Hepatic stellate cell (primary cell): ENCODE results near the gene NCLN.
"Not testable (repeated sequence)": the region's sequence is repeated elsewhere in the genome, so short reads cannot be mapped to it uniquely, and the experiment has no call there.

Experiments
- DNase-seq: peaks from one replicate; pipeline ENCODE4 v3.0.0; 2011; ENCODE audit warnings: low spot score

The NCLN gene

DNA sequence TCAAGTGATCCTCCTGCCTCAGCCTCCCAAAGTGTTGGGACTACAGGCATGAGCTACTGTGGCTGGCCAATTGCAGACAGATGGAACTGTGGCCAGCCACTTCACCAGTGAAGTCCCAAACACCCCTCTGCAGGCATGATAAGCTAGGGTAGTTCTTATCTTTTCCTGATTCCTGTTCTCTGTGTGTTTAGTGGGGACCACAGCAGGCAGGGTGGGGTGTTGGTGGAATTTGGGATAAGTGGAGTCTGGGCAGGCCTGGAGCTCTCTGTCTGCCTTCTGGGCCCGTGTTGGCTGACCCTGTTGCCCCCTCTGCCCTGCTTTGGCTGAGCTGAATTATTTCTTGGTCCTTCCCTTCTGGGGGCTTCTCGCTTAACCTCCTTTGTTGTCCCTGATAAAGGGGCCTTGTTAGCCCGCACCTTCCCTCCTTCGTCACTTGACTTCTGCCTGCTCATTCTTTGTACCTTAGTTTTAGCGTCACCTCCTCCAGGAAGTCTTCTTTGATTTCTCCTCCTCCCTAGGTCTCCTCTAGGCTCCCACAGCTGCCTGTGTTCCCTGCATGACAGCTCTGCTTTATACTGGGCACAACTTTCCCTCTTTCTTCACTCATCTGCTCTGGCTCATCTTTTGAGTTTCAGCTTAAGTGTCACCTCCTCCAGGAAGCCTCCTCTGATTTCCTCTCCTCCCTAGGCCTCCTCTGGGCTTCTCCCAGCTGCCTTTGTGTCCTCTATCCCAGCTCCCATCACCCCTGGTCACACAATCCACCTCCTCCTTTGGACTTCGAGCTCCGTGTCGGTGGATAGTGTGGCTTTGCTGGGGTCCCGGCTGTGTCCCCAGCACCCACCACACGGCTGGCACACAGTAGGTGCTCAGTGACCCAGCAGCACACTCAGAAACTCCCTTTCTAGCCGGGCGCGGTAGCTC lies 1.7 kb upstream of the NCLN start:
- no peak for DNase-seq

DNA sequence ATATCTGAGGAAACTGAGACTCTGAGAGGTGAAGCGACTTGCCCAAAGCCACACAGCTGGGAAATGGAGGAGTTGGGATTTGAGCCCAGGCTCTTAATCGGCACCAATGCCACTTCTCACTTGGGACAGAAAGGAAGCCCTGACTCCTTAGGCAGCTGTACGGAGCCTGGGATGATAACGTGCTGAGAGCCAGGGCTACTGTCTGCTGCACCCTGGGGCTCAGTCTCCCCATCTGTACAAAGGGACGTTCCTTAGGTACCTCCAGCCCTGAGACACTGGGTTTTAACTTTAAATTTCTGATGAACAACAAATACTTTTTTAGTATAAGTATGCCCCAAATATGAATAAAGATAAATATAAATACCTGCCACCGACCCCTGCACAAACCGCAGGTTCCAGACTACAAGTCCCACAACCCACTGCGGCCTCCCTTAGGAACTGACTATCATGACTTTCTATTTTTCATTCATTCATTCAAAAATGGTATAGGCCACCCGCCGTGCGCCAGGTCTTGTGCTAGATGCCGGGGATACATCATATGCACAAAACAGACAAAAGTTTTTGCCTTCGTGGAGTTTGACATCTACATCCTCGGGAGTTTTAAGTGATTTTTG lies 776 bp upstream of the NCLN start:
- peak; percentile 58 for DNase-seq

DNA sequence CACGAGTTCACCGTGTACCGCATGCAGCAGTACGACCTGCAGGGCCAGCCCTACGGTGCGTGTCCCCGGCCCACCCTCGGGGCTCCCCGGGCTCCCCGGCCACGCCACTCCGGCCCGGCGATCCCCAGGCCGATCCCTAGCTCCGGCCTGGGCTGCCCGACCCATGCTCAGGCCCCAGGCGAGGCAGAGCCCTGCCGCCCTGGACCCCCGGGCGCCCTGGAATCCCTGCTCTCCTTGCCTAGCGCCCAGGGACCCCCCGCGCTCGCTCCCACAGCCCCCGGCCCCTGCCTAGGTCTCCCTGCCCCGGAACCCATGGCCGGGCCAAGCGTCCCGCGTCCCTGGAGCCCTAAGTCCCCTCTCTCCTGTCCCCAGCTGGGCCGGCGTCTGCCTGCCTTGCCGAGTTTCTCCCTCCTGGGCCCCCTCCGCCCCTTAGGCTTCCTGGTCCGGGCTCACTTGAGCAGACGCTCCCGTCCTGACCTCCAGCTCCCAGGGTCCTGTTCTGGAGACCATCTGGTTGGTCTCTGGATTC lies 494 bp downstream of the NCLN start:
- DNase-seq = no peak

DNA sequence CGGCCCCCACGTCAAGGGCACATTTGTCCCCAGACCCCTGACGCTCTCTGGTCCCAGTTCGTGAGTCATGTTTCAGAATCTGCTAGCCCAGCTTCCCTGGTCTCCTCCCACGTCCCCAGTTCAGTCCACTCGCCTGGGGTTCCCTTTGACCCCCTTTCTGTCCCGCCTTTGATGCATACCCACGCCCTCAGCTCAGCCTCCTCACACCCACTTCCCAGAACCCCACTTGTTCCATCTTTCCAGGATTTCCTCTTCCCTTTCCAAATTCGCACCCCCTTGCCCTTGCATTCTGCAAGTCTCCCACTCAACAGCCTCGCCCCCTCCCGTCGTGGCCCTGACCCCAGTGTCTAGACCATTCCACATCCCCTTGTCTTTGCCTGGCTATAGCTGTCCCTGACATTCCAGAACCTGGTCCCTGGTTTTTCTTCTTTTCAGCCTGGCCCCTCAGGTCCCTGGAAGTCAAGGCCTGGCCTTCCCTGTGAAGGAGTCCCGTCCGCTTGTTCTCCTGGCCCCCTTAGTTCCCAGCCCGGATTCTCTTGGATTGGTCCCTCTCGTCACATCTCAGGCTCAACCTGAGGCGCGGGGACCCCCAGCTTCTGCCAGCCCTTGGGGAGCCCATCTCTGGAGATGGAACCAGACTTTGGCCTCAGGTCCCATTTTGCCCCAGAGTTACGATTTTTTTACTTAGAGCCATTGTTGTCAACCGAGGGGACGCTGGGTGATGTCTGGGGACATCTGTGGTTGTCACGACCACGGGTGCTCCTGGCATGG lies 1.3 kb downstream of the NCLN start:
- no peak for DNase-seq

DNA sequence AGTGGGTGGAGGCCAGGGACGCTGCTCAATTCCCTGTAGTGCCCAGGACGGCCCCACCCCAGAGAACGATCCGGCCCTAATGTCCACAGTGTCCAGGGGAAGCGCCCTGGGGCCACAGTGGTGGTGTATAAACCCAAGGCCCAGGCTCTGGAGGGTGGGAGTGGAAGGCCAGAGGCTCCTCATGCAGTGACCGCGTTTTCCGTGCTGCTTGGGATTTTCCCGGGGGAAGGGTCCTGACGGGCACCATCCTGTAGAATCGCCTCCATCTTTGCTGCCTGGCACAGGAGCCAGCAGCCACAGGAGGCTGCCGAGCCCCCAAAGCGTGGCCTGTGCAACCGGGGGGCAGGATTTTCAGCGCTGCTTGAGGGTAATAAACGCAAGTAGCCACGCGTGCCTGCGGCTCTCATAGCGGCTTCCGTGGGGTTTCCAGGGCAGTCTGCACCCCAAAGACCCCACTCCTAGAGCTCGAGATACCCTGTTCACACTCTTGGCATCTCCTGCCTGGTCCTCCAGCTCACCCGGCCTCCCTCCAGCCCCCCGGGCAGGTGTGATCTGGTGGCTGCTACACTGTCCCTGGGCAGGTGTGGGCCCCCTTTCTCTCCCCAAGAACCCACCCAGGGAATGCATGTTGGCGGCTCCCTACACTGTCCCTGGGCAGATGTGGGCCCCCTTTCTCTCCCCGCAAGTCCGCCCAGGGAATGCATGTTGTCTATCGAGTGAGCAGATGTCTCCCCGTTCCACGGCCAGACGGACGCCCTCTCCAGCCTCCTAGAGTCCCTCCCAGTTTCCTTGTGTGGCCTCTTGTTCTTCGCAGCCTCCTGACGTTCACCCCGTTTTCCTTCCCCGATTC lies 2.2 kb downstream of the NCLN start:
- DNase-seq = no peak

DNA sequence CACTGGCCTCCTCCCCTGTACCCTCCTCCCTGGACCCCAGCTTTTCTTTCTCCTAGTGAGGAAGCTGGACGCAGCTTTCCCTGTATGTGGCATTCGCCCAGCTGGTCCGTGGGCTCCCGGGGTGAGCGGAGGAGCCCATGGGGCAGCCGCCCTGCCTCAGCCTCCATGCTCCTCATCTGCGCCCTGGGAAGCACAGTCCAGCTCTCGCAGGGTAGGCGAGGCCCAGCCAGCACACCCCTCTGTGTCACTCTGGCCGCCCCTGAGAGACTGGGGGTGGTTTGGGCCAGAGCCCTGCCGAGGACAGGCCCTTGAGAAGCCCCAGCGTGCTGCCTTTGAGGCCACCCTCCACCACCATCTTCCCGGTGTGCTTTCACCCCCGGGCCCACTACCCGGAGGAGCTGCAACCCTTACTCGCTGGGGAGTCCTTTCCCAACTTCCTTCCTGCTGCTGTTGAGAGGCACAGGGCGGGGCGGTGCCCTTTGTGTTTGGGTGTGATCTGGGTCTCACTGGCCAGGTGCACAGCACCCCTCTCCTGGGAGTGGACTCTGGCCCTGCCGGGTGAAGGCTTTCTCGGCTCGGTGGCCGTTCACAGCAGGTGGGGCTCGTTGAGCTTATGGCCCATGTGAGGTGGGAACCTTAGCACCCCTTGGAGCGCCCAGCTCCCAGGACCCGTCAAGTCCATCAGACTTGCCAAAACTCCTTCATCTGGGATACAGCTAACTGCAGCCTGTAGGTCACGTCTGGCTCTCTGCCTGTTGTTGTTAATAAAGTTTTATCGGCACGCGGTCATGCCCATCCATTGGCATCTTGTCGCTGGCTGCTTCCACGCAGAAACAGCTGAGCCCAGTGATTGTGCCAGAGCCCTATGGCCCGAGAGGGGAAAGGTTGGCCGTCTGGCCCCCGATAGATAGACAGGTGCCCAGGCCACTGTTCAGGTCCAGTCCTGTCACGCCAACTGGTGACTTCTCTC lies 3.2 kb downstream of the NCLN start:
- DNase-seq = no peak

DNA sequence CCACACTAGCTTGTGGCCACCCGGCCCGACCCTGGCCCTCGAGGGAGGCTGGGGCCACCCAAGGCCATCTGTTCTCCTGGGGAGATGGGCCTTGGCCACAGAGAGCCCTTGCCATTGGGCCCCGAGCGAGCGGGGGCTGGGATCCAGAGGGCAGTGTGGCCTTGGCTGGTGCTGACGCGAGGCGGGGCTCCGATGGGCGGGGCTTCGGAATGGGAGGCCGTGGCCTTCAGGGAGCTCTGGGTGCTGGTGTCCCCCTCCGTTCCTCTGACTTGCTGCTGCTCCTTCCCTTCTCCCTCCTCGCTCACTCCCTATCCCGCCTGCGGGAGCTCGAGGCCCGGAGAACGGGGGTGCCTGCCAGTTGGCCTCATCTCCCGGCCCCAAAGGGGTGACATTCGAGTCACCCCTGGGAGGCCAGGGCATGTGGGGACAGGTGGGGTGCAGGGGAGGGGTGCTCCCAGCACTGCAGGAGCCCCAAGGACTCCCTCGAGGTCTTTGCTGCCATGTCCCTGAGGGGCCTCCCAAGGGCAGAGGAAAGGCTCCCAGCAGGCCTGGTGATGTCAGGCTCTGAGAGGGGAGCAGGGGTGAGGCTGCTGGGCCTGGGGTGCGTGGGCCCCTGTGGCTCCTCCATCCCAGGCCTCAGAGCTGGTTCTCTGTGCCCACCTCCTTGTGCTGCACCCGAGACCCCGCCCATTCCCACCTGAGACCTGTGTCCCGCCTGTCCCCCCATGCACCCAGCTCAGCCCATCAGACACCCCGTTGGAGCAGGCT lies 4.2 kb downstream of the NCLN start:
- DNase-seq = no peak

DNA sequence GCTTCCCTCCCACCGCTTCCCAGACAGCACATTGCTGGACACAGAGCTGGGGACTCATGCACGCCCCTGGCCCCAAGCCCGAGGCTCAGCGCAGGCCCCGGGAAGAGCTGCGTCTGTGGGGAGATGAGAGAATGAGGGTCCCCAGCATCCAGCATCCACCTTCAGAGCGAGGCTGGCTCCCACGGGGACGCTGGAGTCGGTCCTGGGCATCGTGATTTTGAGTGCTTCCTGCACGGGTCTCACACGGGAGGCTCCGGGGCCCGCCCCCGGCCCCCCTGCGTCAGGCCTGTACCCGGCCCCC lies 4.7 kb downstream of the NCLN start:
- DNase-seq = no peak

DNA sequence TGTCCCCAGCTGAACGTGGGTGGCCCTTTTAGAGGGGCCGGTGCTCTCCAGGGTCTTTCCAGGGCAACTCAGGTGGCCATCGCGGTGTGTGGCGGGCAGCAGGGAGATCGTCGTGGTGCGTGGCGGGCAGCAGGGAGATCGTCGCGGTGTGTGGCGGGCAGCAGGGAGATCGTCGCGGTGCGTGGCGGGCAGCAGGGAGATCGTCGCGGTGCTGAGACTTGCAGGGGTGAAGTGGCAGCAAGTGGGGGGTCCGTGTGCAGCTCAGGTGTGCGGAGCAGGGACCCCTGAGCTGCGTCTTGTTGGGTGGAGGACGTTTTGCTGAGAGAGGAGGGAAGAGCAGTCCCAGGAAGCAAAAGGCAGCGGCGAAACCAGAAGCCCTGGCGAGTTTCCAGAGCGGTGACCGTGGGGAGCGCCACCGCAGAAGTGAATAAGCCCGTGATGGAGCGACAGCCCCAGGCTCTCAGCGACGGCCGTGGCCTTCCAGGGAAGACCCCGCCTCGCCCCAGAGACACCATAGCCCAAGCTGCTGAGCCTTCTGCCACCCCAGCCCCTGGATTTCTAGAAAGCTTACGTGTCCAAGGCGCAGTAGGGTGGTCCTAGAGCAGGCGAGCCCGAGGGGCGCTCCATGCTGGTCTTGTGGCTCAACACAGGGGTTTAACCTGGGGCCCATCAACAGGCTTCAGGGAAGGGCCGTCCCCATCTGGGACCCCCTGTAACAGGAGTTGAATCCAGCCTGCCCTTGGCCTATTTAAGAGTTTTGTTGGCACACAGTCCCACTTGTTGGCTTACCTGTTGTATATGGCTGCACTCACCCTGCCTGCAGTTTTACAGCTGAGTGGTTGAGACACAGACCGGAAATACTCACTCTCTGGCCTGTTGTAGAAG lies 5.4 kb downstream of the NCLN start:
- no peak for DNase-seq

DNA sequence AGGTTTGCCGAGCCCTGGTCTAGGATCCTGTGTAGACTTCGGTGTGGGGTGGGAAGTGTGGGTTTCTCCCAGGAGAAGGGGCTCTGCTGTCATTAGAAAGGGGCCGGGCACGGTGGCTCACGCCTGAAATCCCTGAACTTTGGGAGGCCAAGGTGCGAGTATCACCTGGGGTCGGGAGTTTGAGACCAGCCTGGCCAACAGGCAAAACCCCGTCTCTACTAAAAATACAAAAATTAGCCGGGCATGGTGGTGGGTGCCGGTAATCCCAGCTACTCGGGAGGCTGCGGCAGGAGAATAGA lies 6.0 kb downstream of the NCLN start:
- not testable (repeated sequence) for DNase-seq

DNA sequence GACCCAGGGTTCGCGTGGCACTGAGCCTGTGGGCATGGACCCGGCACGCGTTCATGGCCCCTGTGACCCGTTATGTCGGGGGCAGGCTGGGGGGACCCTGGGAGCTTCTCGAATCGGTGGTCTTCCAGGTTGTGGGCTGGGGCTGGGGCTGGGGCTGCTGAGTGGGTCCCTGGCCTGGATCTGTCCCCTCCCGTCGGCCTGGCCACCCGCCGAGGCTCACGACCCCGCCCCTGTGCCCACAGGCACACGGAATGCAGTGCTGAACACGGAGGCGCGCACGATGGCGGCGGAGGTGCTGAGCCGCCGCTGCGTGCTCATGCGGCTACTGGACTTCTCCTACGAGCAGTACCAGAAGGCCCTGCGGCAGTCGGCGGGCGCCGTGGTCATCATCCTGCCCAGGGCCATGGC lies 6.5 kb downstream of the NCLN start:
- no peak for DNase-seq

DNA sequence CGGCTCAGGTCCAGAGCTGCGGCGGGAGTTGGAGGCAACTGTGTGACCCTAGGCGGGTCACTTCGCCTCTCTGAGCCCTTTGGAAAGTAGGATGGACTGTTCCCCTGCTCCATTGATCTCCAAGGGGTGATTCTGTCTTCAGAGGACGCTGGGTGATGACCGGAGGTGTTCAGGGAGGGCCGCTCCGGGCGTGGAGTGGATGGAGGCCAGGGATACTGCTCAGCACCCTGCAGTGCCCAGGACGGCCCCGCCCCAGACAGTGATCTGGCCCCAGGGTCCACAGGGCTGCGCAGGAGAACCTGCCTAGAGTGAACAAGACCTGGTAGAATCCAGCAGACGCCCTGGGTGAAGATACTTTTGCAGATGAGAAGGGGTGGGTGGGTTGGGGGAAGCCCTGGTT lies 7.0 kb downstream of the NCLN start:
- DNase-seq = no peak

DNA sequence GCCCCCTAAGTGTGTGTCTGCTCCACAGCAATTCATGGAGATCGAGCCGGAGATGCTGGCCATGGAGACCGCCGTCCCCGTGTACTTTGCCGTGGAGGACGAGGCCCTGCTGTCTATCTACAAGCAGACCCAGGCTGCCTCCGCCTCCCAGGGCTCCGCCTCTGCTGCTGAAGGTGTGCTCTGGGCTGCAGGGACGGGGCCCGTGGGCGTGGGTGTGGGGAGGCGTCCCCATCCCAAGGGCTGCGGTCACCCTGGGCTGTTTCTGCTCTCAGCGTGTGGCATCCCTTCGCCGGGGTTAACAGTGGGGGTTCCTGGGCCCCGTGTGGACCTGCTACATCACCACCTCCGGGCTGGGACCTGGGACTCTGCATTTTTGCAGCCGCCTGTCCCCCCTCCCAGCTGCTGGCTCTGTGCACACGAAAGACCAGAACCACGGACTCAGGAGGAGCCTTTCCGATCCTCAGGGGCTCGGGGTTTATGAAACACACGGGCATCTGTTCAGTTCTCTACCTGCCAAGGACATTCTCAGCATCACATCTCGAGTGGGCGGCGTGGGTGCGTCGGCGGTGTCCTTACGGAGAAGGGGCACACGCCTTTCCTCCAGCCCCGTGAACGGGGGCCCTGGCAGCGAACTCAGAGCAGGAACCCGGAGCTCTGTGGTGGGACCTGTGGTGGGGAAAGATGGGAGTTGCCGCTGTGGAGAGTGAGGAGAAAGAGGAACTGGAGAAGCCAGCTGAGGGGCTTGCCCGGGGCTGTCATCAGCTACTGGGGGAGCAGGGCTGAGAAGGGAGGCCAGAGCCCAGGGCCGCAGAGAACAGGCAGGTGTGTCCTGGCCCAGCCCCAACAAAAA lies 7.8 kb downstream of the NCLN start:
- no peak for DNase-seq

DNA sequence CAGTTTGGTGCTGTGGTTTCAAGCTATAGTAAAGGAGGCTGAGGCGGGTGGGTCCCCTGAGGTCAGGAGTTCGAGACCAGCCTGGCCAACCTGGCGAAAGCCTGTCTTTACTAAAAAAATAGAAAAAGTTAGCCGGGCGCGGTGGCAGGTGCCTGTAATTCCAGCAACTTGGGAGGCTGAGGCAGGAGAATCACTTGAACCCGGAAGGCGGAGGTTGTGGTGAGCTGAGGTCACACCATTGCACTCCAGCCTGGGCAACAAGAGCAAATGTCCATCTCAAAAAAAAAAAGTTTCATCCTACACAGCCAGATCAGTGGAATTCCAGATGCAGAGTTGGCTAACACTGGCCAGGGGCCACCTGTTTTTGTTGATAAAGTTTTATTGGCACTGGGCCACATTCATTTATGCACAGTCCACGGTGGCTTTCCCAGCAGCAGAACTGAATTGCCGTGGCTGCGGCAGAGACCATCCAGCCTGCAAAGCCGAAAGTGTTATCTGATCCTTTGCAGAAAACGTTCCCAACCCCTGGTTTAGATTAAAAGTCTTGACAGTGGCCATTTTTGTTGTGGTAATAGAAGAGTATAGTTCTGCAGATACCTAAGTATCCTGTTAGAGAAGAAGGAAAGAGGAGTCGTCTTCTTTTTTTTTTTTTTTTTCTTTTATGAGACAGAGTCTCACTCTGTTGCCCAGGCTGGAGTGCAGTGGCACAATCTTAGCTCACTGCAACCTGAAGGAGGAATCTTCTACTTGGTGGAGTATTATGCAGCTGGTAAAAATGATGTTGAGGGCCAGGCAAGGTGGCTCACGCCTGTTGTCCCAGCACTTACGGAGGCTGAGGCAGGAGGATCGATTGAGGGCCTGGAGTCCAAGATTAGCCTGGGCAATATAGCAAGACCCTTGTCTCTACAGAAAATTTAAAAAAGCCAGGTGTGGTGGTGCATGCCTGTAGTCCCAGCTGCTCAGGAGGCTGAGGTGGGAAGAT lies 8.7 kb downstream of the NCLN start:
- no peak for DNase-seq

DNA sequence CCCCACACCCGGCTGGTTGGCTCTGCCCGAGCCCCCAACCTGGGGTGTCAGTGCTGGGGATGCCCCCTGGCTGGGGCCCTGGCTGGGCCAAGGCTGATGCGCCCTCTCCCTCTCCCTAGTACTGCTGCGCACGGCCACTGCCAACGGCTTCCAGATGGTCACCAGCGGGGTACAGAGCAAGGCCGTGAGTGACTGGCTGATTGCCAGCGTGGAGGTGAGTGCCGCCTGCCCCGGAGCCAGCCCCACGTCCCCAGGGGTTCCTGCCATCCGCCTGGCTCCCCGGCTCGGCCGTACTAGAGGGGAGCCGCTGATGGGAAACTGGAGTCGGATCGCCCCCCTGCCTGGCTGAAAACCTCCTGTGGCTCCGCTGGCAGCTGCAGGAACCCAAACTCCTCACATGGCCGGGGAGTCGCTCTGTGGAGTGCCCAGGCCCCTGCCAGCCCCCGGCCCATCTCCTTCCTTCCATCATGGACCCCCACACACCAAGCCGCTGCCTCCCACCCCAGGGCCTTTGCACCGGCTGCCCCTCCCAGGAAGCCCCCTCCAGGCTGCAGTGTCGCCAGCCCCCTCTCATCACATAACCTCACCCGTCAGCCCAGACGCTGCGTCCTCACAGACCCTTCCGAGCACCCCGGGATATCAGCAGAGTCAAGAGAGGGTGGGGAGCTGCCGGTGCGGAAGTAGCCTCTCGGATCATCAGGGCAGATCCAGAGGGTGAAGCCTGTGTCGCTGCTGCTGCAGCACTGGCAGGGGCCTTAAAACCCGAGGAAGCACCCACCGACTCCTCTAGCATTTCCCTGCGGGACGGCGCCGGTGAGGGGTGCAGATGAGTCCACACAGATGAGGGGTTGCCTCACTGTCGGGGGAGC lies 10.6 kb downstream of the NCLN start:
- DNase-seq = no peak

DNA sequence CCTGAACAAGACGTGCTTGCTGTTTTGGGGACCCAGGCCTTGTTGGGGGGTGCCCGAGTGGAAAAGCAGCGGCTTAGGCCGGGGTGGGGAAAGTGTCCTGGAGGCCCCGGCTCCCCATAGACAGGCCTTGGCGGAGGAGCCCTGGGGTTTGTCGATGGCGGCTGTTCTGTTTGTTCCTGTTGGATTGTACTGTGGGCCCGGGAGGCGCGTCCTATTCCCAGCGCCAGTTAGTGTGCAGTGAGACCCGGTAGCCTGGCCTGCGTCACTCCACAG lies 11.1 kb downstream of the NCLN start:
- DNase-seq = no peak
